Activated naive CD4-positive, alpha-beta T cell treated with Interleukin-2 at 50 U/mL for 16 hours (primary cell): ENCODE results near the gene LDLRAD3.

Experiments used
- DNase-seq: peaks from one replicate; pipeline ENCODE4 v3.0.0-alpha.2; 2020

The LDLRAD3 gene

DNA sequence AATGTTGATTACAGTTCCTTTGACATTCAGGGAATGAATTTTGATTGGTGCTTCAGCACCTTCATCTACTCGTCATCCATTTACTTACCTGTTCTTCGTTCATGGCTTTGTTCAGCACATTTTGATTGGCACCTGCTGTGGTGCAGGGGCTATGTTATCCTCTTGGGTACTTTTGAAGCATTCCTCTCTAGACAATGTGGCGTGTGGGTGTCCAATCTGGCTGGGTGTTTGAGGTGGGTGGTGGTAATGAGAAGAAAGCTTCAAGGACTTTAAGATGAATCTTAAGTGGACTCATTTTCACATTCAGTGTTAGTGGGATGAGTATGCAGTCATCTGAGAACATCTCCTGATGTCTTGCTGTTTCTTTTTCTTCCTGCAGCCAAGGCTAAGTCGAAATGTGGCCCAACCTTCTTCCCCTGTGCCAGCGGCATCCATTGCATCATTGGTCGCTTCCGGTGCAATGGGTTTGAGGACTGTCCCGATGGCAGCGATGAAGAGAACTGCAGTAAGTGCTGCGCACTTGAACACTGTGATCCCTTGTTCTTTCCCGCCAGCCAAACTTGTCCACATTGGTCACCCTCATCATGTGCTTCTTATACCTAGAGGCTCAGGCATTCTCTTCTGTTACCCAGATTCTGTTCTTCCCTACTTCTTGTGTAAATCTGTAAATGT lies 137.5 kb downstream of the LDLRAD3 start:
- DNase-seq, result no peak

DNA sequence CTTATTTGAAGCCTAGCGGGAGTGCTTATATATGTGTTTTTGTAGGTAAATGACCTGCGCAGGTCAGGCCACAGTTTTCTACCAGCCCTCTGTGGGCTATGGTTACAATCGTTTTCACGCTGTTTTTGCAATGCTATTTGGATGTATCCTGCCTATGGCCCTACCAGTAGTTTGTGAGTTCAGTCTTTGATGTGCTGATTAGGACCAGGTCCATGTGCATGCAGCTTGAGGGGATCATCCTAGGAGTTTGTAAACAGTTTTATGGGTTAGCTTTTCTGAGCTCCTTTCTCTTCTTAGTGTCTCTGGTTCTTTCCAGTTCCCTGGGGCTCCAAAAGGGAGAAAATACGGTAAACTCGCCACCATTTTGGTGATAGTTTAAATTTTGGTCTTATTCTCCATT lies 142.5 kb downstream of the LDLRAD3 start:
- no peak for DNase-seq

DNA sequence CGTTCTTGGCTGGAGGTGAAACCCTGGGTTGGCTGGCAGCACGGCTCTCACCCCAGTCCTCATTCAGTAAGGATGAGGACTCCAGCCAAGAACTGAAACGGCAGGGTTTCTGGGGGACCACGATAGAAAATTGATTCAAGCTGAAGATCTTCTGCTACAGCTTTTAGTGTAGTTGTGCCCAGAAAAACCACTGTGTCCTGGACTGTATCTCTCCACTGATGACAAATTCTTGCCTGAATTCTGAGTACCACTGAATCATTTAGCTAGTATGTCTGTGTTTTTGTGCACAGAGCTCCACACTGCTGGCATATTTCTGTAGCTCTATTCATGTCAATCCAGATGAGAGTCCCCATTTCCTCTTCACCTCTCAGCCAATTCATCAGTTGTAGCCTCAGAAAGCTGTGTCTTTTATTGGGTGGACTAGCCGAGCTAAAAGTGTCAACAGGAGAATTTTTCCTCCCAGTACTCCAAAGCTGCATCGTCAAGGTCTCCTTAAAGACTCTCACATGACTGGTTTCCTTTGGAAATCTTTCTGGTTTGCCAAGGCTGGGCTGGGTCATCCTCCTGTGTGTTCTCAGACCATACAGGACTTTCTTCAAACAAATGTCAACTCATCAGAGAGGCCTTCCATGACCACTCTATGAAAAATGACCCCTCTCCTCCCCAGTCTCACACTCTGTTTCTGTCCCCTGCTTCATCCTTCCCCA lies 144.6 kb downstream of the LDLRAD3 start:
- no peak for DNase-seq

DNA sequence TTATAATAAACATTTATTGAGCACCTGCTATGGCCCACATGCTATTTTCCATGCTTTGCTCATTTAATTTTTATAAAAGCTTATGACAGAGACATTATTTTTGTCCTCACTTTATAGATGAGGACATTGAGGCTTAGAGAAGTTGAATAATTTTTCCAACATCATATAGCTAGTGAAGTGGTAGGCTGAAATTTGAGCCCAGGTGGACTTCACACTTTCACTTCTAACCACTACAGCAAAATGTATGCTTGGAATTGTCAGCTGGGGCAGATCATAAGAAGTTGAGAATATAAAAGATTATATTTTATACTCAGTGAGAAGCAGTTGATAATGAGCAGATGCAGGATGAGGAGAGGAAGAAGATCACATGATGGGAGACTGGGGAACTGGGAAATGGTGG lies 146.1 kb downstream of the LDLRAD3 start:
- no peak for DNase-seq

DNA sequence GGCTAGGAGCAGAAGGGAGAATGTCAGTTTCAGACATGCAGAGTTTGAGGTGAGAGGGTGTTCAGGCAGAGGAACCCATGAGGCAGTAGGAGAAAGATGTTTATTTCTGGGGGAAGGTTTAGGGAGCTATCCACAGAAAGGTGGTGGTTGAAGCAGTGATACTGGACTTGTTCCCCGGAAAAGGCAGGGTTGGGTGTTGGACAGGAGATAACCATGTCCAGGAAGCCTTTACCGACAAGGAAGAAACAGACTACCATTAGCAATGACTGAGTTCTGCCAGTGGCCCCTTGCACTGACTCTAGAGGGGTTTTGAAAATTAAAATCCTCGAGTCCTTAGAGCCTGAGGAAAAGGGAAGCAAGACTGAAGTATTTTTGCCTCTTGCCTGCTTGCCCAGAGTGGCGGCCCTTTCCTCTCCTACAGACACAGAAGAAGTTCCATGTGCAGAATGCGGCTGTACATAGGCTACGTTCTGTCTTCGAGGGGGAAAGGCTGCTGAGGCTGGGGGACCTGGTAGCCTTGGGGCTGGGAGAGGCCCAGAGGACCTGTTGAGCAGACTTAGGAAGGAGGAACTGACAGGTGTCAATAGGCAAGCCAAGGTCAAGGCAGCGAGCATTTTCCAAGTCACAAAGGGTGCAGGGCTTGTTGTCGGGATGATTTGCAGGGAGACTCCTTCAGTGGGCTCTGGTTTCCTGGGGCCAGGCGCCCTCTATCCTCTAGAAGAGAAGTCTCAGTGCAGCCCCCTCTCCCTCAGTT lies 146.7 kb downstream of the LDLRAD3 start:
- no peak for DNase-seq

DNA sequence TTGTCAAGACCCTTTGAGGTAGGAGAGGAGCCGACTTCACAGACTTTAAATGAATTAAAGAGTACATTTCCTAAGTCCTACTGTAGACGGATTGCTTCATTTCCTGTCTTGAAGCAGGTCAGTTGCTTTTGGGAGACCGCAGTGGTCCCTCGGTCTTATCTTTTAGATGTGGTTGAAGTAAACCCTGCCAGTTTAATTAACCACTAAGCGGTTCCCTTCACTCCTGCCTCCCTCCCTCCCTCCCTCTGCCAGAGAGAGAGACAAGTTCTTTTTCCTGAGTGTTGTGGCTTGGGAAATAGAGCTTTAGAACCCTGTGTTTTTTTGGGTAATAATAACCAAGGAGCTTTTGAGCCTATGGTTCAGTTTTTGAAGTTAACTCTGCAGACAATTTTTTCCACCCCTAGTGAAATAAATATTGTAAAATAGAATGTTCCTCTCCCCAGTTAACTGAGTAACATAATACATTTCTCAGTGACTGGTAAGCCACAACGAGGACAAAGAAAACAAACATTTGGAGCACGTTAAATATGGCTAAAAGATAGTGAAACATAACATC lies 147.5 kb downstream of the LDLRAD3 start:
- no peak for DNase-seq

DNA sequence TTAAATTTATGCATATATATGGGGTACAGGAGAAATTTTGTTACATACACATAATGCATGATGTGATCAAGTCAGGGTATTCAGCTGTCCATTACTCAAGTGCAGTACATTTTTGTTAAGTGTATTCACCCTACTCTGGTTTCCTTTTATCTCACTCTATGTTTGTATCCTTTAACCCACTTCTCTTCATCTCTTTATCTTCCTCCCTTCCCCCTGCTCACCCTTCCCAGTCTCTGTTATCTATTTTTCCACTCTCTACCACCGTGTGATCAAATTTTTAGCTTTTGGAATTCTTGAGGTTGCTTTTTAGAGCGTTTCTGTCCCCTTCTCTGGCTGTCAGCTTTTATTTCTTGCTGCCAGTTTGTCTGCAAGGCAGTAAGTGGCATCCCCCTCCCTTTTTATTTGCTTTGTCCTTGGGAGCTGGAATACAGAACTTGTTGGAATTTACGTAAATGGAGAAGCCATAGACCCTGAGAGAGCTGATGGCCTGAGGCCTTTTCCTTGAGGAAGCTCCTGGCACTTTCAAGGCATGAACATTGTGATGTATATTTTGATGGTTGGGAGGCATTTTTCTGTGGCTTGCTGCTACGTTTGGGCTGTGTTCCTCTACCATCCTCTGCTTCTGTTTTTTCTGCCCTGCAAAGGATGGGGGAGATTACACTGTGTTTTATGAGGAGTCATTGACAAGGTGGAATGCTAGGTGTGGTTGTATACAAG lies 148.6 kb downstream of the LDLRAD3 start:
- DNase-seq, result no peak

DNA sequence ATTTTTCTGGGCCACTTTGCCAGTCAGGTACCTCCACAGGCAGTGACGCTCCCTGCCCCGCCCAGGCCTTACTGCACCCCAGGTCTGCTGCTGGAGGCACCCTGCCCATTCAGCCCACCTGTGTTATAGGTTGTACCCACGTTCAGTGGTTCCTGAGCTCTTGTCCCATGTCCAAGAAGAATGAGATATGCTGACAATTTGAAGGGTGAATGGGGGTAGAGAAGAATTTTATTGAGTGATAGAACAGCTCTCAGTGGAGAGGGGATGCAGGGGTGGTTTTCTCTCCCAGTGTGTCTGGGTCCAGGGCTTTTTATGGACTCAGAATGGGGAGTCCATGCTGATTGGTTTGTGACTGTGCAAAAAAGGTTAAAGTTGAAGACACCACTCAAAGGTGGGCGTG lies 149.7 kb downstream of the LDLRAD3 start:
- DNase-seq, result no peak

DNA sequence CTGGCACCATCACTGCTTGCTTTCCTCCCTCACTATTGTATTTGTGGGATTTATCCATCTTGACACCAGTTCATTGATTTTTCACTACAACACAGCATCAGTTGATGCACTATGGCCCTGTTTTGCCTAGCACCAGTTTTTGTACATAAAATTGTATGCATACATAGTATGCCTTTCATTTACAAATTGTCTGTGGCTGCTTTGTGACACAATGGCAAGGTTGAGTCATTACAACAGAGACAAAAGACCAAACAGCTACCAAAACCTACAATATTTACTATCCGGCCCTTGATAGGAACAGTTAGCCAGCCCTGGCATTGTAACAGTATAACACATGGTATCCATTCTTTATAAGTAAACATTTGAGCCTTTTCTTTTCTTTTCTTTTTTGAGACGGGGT lies 150.3 kb downstream of the LDLRAD3 start:
- DNase-seq, result no peak

DNA sequence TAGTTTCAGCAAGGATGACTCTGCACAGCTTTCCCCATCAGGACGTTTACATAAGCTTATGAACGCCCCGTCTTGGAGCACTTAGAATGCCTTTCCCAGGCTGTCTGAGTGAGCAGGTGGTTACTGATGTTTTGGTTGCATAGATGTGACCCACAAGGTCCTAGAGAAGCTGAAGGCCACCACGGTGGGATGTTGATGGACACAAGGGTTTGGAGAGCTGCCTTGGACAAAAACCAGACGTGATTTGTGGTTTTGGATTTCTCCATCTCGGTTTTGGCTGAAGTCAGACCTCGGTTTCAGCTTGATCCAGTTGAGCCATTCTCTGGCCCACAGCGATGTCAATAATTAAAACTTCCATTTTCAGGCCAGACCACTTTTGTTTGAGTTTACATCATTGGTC lies 151.9 kb downstream of the LDLRAD3 start:
- no peak for DNase-seq

DNA sequence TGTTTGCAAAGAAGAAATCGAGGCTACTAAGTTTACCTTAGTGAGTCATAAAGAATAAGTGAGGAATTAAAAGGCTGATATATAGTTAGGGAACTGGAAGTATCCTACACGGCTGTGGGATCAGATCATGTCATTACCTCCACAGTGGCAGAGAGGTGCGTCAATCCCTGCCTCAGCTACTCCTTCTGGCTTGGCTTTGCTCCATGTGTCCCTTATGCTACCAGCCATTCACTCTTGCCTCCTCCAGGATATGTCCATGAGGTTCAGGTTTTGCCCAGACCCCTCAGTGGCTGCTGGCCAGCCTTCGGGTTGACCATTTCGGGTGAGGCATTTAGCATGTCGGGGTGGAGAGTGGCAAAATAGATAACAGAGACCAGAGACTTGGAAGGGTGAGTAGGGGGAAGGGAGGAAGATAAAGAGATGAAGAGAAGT lies 153.4 kb downstream of the LDLRAD3 start:
- no peak for DNase-seq

DNA sequence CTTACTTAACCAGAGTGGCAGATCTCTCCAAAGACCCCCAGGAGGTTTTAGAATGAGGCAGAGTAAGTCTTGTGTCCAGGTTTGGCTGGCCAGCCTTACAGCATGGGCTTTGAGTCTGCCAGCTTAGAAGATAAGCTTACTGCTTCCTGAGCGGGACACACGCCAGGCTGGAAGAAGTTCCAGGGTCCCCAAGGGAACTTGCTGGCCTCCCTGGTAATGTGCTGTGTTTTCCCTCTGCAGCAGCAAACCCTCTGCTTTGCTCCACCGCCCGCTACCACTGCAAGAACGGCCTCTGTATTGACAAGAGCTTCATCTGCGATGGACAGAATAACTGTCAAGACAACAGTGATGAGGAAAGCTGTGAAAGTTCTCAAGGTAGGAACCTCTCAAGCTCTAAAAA lies 154.2 kb downstream of the LDLRAD3 start:
- no peak for DNase-seq

DNA sequence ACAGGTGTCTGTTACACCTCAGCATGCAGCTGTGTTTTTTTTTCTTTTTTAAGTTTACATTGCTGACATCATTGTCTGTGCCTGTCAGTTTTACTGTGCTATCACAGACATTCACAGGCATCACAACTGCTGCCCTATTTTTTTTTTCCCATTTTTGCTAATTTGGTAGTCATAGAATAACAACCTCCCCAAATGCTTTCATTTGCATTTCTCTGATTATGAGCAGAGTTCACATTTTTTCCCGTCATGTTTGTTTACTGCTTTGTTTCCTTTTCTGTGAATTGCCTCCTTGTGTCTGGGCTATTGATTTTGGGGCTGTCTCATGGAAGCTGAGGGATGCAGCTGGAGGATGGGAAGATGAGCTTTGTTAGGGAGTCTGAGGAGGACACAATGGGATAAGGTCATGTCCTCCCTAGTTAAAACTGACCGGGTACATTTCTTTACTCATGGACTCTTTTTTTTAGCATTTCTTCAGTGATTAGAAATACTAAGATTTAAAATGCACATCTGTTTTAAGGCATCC lies 155.1 kb downstream of the LDLRAD3 start:
- DNase-seq, result no peak

DNA sequence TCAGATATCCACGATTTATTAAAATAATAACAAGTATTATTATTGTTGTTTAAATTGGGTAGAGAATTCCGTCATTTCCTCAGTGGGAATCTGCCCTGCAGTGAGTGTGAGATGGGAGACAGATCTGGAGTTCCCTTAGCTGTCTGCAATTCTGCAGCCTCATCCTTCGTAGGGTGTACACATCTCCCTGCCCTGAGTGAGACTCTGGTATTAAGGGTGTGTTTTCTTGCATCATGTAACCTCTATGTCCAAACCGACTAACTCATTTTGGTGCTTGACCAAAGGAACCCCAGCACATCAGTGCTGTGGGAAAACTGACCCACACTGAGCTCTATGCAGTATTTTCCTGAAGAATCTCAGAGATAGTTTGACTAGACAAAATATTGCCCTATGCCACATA lies 157.6 kb downstream of the LDLRAD3 start:
- no peak for DNase-seq

DNA sequence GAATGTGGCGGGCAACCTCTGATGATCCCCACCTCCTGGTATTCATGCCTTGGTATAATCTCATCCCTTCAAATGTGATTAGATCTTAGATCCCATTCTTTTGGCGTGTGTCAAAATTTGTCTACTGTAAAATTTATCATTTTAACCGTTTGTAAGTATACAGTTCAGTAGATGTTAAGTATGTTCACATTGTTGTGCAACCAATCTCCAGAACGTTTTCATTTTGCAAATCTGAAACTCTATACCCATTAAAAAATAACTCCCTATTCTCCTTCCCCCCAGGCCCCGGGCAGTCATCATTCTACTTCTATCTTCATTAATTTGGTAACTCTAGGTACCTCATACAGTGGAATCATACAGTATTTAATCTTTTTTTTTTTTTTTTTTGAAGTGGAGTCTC lies 159.0 kb downstream of the LDLRAD3 start:
- no peak for DNase-seq

DNA sequence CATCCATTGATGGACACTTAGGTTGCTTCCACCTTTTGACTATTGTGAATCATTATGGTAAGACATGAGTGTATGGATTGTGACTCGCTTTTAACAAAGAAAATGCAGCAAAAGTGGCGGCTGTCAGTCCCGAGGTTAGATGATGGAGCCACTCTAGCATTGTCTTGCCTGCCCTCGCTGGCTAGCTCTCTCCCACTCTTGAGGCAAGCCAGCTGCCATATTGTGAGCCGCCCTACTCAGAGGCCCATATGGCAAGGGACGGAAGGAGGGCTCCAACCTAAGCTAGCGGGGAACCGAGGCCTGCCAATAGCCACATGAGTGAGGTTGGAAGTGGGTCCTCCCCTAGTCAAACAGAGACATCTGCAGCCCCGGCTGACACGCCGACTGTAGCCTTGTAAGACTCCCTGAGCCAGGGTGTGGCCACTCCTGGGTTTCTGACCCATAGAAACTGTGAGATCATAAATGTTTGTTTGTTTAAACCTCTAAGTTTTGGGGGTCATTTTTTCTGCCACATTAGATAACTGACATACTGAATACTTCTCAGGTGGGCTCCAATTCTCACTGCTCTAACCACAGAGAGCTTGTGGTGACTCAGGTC lies 160.2 kb downstream of the LDLRAD3 start:
- no peak for DNase-seq

DNA sequence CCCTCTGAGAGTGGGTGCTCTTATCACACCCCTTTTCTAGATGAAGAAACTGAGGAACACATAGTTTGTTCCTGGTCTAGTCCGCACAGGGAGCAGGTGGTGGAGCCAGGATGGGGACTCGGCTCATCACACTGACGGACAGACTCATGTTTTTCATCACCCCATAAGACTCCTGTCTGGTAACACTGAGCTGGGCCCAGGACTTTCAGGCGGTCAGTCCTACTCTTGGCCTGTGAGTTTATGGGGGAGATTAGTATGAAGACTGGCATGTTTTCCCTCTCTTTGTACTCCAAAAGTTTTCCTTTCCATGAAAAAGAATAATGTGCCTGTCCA lies 160.8 kb downstream of the LDLRAD3 start:
- no peak for DNase-seq

DNA sequence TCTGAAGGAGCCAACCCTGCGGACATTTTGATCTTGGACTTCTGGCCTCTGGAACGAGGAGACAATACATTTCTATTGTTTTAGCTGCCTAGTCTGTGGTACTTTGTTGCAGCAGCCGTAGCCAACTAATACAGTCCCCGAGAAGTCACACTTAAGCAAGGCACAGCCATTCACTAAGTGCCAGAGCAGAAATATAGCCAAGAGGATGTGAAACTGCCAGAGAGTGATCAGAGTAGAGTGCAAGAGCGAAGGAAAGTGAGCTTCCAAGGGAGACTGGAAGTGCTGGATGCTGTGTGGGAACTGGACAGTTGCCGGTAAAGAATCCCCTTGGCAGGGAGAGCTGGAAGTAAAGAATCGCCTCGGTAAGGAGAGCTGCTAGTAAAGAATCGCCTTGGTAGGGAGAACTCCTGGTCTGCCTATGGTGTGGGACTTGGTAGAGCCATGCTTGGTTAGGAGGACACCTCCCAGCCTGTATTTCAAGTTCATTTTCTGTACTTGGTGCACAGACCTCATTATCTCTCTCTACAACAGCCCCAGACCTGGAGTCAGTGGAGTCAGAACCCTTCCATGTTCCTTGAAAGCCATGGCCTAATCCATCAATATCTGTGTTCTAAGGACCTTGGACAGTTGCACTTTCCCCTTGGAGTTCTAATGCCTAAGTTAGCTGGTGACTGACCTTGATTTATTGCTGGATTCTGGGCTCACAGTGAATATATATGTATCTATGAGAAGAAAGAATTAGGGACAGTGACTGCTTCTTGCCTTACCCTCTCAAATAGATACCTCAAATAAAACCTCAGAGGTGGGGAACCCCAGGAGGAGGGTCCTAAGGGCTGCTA lies 162.1 kb downstream of the LDLRAD3 start:
- no peak for DNase-seq

DNA sequence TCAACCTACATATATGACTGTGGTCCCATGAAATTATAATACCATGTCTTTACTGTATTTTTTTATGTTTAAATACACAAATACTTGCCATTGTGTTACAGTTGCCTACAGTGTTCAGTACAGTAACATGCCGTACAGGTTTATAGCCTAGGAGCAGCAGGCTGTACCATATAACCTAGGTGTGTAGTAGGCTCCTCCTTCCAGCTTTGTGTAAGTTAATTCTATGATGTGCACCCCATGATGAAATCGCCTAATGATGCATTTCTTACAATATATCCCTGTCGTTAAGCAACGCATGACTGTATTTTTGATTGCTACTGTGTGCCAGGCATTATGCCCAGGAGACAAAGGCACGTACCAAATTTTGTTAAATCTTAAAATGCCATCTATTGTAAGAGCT lies 163.7 kb downstream of the LDLRAD3 start:
- no peak for DNase-seq

DNA sequence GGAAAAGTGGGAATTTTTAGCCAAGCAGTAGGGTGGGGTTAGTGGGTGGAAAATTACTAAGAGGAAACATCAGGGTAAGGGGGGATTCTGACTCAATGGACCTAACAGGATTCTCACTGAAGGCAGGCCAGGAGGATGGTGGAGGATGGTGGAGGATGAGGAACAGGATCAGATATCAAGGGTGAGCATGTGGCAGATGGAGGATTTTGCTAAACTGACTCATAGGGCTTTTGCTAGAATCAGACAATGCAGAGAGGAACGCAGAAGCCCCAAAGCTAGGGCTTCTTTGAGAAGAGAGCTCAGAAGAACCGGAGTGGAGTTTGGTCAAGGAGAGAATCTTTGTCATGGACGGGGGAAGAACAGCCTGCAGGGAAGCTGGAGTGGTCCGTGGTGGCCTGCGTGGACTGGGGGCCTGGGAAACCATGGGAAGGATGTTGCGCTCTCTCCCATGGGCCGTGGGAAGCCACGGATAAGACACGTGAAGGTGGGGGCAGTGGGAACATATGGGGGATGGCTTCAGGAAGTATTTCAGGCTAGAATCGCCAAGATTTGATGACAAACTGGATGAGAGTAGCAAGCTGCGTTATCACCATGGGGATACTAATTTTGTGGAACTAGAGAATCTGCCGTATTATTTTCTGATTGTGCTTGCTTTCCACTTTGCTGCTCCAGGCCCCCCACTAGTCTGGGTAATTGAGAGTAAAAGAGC lies 165.2 kb downstream of the LDLRAD3 start:
- DNase-seq, result no peak

DNA sequence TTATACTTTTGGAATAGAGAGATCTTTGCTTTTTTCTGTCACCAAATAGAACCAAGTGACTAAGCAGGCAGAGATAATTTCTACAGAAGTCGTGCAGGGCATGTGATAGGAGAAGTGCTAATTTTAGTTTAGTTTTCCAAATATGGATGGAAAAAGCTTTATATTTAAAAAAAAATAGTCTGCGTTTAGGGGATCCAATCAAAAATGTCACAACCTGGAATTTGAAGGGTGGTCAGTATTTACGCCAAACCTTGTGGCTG lies 165.7 kb downstream of the LDLRAD3 start:
- no peak for DNase-seq
